ENCODE results near the gene GALNTL6.
"Not testable (repeated sequence)": the region's sequence is repeated elsewhere in the genome, so short reads cannot be mapped to it uniquely, and the experiment has no call there.

The GALNTL6 gene

DNA sequence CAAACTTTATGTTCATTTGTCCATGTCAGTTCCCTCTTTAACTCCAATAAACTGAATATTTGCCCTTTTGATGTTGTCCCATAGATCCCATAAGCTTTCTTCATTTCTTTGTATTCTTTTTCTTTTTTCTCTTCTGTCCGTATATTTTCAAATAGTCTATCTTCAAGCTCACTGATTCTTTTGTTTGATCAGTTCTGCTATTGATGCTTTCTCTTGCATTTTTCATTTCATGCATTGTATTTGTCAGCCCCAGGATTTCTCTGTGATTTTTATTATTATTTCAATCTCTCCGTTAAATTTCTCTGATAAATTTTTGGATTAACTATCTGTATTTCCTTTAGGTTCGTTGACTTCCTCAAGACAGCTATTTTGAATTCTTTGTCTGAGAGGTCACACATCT, 1082.5 kb downstream of the GALNTL6 start:
- DNase-seq: no peak

DNA sequence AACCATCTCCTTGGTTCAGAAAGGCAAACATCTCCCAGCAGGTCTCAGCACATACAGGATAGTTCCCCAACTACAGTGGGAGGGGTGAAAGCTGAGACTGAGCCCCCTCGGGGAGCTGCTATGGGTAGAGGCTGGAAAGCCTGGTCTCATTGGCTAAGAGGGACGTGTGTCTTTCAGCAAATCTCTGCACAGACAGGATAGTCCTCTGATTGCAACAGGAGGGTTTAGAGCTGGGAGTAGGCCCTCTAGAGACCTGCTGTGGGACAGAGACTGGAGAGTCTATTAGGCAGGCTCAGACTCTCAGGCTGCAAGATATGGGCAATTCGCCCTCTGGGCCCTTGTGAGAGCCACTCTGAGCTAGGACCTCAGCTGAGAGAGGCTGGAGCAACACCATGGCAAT, 1083.8 kb downstream of the GALNTL6 start:
- DNase-seq: no peak

DNA sequence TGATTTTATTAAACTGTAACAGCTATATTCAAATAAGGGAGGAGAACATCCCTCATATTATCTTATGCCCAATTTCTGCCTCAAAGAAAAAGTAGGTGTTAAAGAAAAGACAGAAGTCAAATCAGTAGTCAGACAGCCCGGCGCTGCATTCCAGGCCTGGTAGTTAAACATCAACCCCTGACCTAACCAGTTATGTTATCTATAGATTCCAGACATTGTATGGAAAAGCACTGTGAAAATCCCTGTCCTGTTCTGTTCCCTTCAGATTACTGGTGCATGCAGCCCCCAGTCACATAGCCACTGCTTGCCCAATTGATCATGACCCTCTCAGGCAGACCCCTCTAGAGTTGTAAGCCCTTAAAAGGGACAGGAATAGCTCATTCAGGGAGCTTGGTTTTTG, 1085.5 kb downstream of the GALNTL6 start:
- DNase-seq: no peak

GRCh38 chr4:172899861-172900260, 1086.7 kb downstream of the GALNTL6 start:
- no peak for DNase-seq

- DNase-seq: no peak
Measured at GRCh38 chr4:172900900-172901299, 1087.7 kb downstream of the GALNTL6 start.

DNA sequence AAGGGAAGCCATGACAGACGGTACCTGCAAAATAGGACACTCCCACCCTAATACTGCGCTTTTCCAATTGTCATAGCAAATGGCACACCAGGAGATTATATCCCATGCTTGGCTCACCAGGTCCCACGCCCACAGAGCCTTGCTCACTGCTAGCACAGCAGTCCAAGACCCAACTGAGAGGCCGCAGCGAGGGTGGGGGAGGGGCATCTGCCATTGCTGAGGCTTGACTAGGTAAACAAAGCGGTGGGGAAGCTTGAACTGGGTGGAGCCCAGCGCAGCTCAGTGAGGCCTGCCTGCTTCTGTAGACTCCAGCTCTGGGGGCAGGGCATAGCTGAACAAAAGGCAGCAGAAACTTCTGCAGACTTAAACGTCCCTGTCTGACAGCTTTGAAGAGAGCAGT, 1099.3 kb downstream of the GALNTL6 start:
- DNase-seq: not testable (repeated sequence)

DNA sequence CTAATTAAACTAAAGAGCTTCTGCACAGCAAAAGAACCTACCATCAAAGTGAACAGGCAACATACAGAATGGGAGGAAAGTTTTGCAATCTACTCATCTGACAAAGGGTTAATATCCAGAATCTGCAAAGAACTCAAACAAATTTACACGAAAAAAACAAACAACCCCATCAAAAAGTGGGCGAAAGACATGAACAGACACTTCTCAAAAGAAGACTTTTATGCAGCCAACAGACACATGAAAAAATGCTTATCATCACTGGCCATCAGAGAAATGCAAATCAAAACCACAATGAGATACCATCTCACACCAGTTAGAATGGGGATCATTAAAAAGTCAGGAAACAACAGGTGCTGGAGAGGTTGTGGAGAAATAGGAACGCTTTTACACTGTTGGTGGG, 1104.2 kb downstream of the GALNTL6 start:
- not testable (repeated sequence) for DNase-seq

DNA sequence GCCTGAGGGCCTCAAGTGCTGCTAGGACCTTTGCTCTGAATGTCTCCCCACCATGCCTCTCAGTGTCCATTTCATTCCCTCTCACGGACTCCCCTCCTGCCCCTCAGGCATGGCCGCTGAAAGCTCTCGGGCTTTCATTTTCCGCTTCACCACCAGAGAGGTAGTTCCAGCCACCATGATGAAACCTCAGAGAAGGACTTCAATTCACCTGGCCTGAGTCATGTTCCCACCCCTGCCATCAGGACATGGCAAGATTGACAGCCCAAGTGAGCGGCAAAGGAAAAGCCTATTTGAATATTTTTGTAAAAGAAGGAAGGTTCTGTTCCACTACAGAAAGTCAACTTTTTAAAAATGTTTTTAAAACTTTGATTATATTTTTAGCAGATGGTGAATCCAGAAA, 1106.1 kb downstream of the GALNTL6 start:
- no peak for DNase-seq

- DNase-seq: no peak
Measured at GRCh38 chr4:172927096-172927814, 1114.1 kb downstream of the GALNTL6 start.

DNA sequence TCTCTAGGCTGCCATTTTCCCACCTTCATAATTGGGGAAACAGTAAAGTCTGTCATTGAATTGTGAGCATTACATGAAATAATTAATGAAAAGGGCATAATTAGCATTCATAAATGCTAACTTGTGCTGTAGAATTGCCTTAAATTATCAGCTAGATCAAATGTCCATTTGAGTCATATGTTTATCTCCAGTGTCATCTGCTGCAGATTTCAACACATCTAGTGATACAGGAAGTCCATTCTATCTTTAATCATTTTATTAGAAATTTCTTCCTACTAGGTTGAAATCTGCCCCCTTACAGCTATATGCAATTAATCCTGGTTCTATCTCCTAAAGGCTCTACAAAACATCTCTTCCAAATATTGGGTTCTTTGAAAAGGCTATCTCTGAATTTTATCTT, 1115.1 kb downstream of the GALNTL6 start:
- DNase-seq: no peak

DNA sequence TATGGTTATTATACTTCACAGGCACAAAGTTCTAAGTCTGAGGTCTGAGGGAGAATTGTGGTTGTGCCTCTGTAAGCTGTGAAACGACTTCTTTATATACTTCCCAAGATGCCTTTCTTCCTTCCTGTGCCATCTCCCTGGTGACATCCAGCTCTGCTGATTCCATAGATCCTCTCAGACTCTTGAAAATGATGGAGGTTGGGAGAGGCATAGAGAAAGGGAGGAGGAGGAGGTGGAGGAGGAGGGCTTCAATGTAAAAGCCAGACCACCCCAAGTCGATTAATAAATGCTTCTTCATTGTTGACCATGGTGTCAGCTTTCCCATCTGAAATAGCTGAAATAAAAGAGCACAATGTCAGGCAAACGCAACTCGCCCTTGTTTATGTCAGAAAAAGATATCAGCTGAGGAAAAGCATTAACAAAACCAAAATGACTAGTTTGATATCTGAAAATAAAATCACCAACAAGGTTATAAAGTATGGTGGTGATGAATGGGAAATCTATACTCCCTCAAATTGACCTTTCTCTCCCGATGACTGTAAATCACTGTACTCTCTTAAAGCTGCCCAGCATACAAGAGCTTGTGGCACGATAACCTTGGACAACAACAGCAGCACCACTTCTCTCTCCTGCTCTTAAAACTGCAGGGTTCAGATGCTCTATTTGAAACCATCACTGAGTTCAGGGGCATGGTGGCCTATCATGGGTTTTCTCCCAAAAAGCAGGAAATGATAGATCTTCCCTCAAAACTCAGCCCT, 1125.0 kb downstream of the GALNTL6 start:
- no peak for DNase-seq

- no peak for DNase-seq
Measured at GRCh38 chr4:172938870-172939269, 1125.7 kb downstream of the GALNTL6 start.

DNA sequence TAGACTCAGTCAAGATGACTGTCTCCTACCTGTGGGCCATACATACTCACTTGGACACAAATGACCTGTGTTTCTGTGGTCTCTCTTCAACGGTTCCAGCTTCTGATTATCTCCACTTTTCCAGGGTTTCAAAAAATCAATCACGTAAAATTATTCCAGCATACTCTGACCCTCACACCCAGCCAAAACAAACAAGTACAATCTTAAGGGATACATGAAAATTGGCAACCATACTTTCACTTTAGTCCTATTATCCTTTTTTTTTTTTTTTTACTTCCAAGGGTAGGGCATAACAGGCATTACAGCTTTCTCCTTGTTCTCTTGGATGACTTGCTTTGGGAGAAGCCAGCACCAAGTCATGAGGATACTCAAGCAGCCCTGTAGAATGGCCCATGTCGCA, 1129.6 kb downstream of the GALNTL6 start:
- no peak for DNase-seq

GRCh38 chr4:172945611-172946010, 1132.4 kb downstream of the GALNTL6 start:
- DNase-seq: no peak

DNA sequence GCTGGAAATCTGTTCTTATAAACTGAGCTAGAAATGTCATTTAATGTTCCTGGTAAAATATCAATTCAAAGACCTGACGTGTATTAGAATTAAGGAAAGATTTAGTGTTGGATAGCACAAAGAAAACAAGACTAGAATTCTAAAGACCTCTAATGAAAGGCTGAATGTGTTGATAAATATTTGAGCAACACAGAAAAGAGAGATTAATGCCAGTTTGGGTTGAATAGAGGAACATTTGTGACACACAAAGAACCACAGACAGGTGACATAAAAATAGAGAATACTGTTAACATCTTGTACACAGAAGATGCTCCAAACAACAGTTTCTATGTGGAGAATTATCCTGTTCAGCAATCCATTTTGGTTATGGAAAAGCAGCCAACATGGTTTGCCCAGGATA, 1133.3 kb downstream of the GALNTL6 start:
- DNase-seq: no peak

- DNase-seq: no peak
Measured at GRCh38 chr4:172947594-172947993, 1134.4 kb downstream of the GALNTL6 start.

DNA sequence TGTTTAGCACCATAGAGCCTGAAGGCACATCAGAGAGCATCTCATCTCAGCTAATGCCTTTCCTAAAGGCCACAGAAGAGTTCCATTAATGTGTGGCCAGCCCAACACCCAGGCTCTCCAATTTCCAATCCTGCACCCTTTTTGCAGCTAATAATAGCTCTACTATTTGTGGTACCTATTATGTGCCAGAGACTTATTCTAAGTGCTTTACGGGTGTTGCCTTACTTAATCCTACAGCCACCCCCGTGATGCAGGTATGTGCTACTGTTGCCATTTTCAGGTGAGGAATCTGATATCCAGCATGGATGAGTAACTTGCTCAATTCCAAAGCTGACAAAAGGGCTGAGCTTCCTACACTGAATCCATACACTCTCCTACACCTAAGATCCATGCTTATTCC, 1137.8 kb downstream of the GALNTL6 start:
- DNase-seq: no peak

DNA sequence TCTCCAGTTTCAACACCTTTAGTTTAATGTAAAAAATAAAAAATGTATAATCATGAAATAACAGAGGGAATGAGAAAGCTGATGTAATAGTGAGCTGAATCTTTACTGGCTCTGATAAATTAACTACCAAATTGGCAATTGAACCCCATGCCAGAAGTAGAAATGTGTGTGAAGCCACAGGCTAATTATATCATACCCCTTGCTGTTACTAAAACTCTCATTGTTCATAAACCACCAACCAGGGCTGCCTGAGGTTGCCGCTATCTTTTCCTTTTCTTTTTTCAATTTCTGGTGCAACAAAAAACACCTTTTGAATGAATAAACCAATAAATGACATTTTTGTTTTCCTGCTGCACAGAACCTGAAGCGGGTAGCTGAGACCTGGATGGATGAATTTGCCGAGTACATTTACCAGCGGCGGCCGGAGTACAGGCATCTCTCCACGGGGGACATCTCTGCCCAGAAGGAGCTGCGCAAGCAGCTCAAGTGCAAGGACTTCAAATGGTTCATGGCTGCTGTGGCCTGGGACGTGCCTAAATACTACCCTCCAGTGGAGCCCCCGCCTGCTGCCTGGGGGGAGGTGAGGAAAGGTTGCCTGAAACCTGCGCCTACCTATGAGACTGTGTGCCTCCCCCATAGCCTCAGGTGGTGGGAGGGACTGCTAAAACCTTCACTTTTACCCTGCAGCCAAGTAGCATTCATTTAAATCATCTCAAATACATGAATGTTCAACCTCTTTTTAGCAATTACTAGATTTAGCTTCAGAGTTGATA, 1138.7 kb downstream of the GALNTL6 start:
- DNase-seq: no peak

GRCh38 chr4:172953896-172954568, 1140.8 kb downstream of the GALNTL6 start:
- DNase-seq: no peak

DNA sequence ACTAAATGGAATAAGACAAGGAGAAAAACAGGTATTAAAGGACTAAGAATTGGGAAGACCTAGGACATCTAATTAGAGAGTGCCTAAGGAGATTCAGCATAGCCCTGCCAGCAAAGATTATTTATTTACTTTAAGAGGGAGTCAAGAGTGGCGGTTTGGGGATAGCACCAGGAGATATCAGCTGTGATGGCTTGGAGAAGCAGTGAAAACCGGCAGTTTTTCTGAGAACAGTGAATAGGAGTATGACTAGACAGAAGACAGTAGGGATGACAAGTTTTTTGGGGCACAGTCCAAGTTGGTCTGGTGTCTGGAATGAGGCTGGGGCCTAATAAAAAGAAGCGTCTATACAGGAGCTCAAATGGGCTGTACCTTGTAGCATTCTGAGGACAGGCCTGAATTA, 1143.1 kb downstream of the GALNTL6 start:
- DNase-seq: not testable (repeated sequence)

- DNase-seq: no peak
Measured at GRCh38 chr4:172957216-172957615, 1144.0 kb downstream of the GALNTL6 start.

GRCh38 chr4:172962564-172963353, 1149.6 kb downstream of the GALNTL6 start:
- no peak for DNase-seq

Measured in CD4-positive, alpha-beta T cell treated with Interleukin-6 for 4 hours (primary cell).